ENCODE measurements around the gene CIBAR2.
A peak's percentile ranks its signal among the peaks of the same experiment; 100 is the strongest.
"Not testable (repeated sequence)": the region's sequence is repeated elsewhere in the genome, so short reads cannot be mapped to it uniquely, and the experiment has no call there.

The CIBAR2 gene

DNA sequence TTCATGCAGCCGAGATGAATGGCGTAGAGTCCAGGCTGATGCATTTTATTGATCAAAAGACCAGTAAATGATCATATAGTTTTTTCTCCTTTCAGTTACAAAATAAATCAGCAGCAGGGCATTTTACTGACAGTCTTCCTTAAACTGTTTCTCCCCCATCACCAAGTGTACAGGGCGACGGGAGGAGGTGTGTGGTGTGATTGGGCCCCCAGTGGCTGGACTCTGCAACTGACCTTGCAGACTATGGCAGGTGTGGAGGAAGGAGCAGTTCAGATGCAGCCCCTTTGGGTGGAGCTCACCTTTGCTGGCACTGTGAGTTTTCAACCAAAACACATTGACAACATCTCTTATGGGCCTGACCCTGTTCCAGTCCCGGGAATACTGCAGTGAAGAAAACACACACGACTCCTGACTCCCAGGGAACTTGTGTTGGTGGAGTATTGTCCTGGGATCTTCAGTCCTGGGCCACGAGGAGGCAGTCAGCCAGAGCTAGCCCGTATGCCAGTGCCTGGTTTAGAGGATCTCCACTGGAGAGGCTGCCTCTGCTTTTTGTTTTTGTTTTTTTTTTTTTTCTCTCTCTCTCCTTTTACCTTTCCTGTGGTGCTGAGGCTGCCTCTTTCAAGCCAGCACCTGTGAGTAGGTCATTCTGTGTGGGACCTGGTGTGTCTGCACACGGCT is 54.9 kb downstream of the CIBAR2 start:
- DNase-seq, result peak in 1 of 2 donors; percentile 13

DNA sequence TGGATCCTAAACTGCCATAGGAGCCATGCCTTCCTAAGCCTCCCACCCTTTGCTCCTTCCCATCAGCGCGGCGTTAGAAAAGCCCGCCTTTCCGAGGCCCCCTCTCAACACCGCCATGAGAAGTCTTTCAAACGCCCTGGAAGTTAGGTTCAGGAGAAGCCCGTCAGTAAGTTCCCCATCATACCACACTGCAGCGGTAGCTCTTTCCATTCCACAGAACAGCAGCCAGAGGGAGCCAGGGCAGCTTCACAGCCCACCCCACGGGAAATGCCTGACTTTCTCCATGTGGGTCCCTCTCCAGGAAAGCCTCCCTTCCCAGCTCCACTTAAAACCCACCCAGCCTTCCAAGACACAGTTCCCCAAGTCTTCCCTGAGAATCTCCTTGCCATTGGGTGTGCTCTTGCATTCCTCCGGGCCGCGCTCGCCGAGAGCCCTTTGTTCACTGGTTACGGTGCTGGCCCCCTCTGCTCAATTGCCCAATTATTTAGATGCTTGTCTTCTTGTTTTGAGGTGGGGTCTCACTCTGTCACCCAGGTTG is 56.0 kb downstream of the CIBAR2 start:
- DNase-seq, result peak; percentile 8 to 15

- DNase-seq, result peak; percentile 77 to 85
Observed at GRCh38 chr16:85055493-85056210, 56.6 kb downstream of the CIBAR2 start.

DNA sequence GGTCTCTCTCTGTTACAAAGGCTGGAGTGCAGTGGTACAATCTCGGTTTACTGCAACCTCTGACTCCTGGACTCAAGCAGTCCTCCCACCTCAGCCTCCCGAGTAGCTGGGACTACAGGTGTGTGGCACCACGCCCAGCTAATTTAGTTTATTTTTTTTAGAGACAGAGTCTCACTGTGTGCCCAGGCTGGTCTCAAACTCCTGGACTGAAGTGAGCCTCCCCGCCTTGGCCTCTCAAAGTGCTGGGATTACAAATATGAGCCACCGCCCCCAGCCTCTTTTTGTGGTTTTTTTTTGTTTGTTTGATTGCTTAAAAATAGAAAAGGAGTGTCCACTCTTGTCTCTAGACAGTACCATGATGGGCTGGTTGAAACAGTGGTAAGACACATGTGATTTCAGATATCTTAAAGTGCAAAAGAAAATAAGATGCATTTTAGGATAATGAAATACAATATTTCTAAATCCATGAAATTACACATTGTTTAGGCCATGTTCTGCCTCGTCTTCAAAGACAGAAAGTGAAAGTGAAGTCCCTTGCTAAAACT is 57.3 kb downstream of the CIBAR2 start:
- DNase-seq, result no peak

GRCh38 chr16:85054321-85054720 is 58.0 kb downstream of the CIBAR2 start:
- not testable (repeated sequence) for DNase-seq

GRCh38 chr16:85052536-85052935 is 59.7 kb downstream of the CIBAR2 start:
- no peak for DNase-seq

DNA sequence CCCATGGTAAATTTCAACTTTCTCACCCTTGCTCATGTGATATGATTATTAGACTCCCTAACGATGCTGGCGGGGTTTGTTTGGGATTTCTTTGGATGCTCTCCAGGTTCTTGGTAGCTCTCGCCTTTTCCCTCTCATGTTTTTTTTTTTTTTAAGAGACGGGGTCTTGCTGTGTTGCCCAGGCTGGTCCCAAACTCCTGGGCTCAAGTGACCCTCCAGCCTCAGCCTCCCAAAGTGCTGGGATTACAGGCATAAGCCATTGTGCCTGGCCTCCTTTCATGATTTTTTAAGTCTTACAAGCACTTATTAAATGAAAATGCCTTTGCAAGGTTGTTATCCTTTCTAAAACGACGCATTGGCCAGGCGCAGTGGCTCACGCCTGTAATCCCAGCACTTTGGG is 60.6 kb downstream of the CIBAR2 start:
- DNase-seq, result no peak

DNA sequence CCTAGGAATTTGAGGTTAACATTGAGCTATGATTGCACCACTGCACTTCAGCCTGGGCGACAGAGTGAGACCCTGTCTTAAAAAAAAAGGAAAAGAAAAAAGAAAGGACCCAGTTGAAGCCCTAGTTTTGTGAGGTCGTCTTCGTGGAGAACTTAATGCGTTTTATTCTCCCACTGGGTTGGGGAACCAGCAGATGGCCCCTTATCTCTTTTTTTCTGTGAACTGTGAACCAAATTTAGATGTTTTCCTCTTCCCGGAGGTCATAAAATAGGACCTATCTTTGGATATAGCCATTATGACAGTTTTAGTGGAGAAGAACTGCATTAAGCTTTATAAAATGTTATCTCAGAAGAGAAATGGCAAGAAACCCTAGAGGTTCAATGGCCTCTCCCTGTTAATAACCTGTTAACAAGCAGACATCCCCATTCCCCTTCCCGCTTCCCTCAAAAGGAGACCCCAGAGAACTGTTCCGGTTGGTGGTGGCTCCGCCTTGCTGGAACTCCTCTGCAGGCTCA is 61.1 kb downstream of the CIBAR2 start:
- no peak for DNase-seq

GRCh38 chr16:85049706-85050305 is 62.5 kb downstream of the CIBAR2 start:
- DNase-seq, result no peak

- DNase-seq, result no peak
Observed at GRCh38 chr16:85048921-85049562, 63.2 kb downstream of the CIBAR2 start.
